Psoas muscle (tissue), 8 donors: ENCODE measurements around the gene PDXDC1. TPM values are rescaled to one million over a fixed set of nuclear protein-coding genes. Genes with fewer than 3 reads are reported as not detected.

Experiments
- ATAC-seq, 4 donors: fragments of 200-7000 bp; cut with Tn5 transposase; one replicate each; pipeline ENCODE4 v1.9.1; 2020; ENCODE audit warnings: moderate library complexity in 3 of 4, mild to moderate bottlenecking in 2 of 4
- DNase-seq, 2 donors: peaks; one replicate each; pipeline ENCODE4 v3.0.0-alpha.2; 2020
- H3K27ac ChIP-seq: fragments of 200-600 bp; one replicate; pipeline ENCODE4 v1.8.0; 2022
- H3K27me3 ChIP-seq, 3 donors: fragments of 200-600 bp in 1 of 3; one replicate each; pipeline versions ENCODE4 v1.6.1 to v1.8.0; 2013 to 2022; ENCODE audit warnings: low read length in 2 of 3, mild to moderate bottlenecking in 2 of 3, moderate library complexity in 1 of 3; ENCODE audit not compliant: insufficient read depth in 3 of 3
- H3K36me3 ChIP-seq, 2 donors: fragments of 200-600 bp in 1 of 2; one replicate each; pipeline versions ENCODE4 v1.6.1 to v1.8.0; 2013 to 2022; ENCODE audit warnings: low read depth in 1 of 2, mild to moderate bottlenecking in 1 of 2, moderate library complexity in 1 of 2; ENCODE audit not compliant: insufficient read depth in 1 of 2
- H3K4me1 ChIP-seq: fragments of 200-600 bp; one replicate; pipeline ENCODE4 v1.8.0; 2022
- H3K4me3 ChIP-seq: fragments of 200-600 bp; one replicate; pipeline ENCODE4 v1.8.0; 2022; ENCODE audit warnings: mild to moderate bottlenecking
- H3K9me3 ChIP-seq: fragments of 200-600 bp; one replicate; pipeline ENCODE4 v1.8.0; 2022
- CTCF ChIP-seq: fragments of 200-600 bp; IDR thresholded peaks from one replicate; pipeline ENCODE4 v1.8.0; 2022; ENCODE audit warnings: antibody characterized with exemption
- WGBS, 3 donors: extraction: QIAGEN DNeasy Blood & Tissue Kit; methylation state at CpG; one replicate each; pipeline versions ENCODE4 v1.1.6 to v1.1.7; 2013; 5-methylcytosine and 5-hydroxymethylcytosine counted together
- intact Hi-C, 2 donors: fragments of 100-400 bp; cut with DNase I; formaldehyde crosslinking; loops; one replicate each; pipeline versions ENCODE4 v1.11.0 to v1.14.2; 2022
- polyA plus RNA-seq, 3 donors: library from polyadenylated mRNA; stranded (reverse); fragments of 200-250 nt; gene quantifications; one replicate each; pipeline ENCODE4 v1.2.3, GENCODE V29; 2013
- total RNA-seq, 4 donors: library from RNA; stranded (reverse); fragmentation: NEBNext Ultra II Directional in 2 of 4; extraction: Animal tissue kit (Norgen Biotek cat#: 25700) in 2 of 4; gene quantifications; one replicate each; pipeline versions ENCODE4 v1.2.1 to v1.2.4, GENCODE V29; 2021 to 2023
- donor health status: healthy with polysubstance abuse.
- donor health status: DM: no; HTN: no; CAD: no; lungs with moderate emphysema.
- donor health status: Bipolar disorder and iron deficiency.
- donor health status: healthy.
- donor health status: DM: yes; HTN: yes; CAD: no.
- donor health status: DM: no; HTN: no; CAD: no.
- donor health status: DM: no; HTN: no; CAD: no.
- donor health status: DM: yes; HTN: yes; CAD: no.

PDXDC1 gene
- total and polyA plus RNA-seq, 7 donors = 22.1 to 82.5 (median 52.3) TPM

- intact Hi-C loops = no loop called here
- H3K36me3 ChIP-seq = peaks cover 4 to 95% of the 10 kb centered on the region in 2 donors
- WGBS, 3 donors = 69 to 86% (median 79%) methylated on average over 10 of the region's 10 CpGs
- DNase-seq = no peak
- peaks cover 5% of the 10 kb centered on the region for H3K4me1 ChIP-seq
- ATAC-seq = no peak
- H3K9me3 ChIP-seq = no peaks in the 10 kb centered on the region
- H3K27ac ChIP-seq = no peak overlapping the region
- no peak for TF ChIP-seq CTCF
- H3K4me3 ChIP-seq = no peak overlapping the region
- no peaks in the 10 kb centered on the region for H3K27me3 ChIP-seq
Measured at GRCh38 chr16:15037003-15037402, 62.2 kb downstream of the PDXDC1 start.

GRCh38 chr16:15037745-15038144 lies 62.9 kb downstream of the PDXDC1 start:
- DNase-seq = no peak
- intact Hi-C loops = no loop called here
- Histone ChIP-seq H3K4me3 (no peak overlapping the region), H3K27ac (no peak overlapping the region), H3K9me3 (no peaks in the 10 kb centered on the region), H3K4me1 (peaks cover 5% of the 10 kb centered on the region), H3K36me3 (peaks cover 4 to 88% of the 10 kb centered on the region in 2 donors), H3K27me3 (no peaks in the 10 kb centered on the region)
- no peak for ATAC-seq
- no peak for TF ChIP-seq CTCF
- WGBS, 3 donors = 67 to 93% (median 86%) methylated on average over 4 of the region's 4 CpGs

- intact Hi-C loops = no loop called here
- no peak overlapping the region for H3K27ac ChIP-seq
- H3K4me3 ChIP-seq = no peak overlapping the region
- ATAC-seq (no peak), DNase-seq (no peak)
- peaks cover 5% of the 10 kb centered on the region for H3K4me1 ChIP-seq
- H3K9me3 ChIP-seq = no peaks in the 10 kb centered on the region
- TF ChIP-seq CTCF = no peak
- H3K36me3 ChIP-seq = peaks cover 4 to 78% of the 10 kb centered on the region in 2 donors
- H3K27me3 ChIP-seq = no peaks in the 10 kb centered on the region
- WGBS, 3 donors = 78 to 84% (median 80%) methylated on average over 9 of the region's 9 CpGs
Measured at GRCh38 chr16:15038689-15039088, 63.9 kb downstream of the PDXDC1 start.

GRCh38 chr16:15041271-15042004 lies 66.6 kb downstream of the PDXDC1 start:
- DNase-seq (peak; percentile 82 to 91), ATAC-seq (peak; percentile 89 to 95 (median 92))
- intact Hi-C loops = no loop called here
- no peak for TF ChIP-seq CTCF
- H3K36me3 ChIP-seq = peaks cover 2 to 68% of the 10 kb centered on the region in 2 donors
- H3K27me3 ChIP-seq = no peaks in the 10 kb centered on the region
- H3K4me1 ChIP-seq = peaks cover 5% of the 10 kb centered on the region
- WGBS, 3 donors = 44 to 52% (median 44%) methylated on average over 16 of the region's 16 CpGs
- H3K4me3 ChIP-seq = no peak overlapping the region
- H3K9me3 ChIP-seq = no peaks in the 10 kb centered on the region
- H3K27ac ChIP-seq = peak overlapping the region; percentile 17

GRCh38 chr16:15043344-15043743 lies 68.5 kb downstream of the PDXDC1 start:
- no peak for DNase-seq
- no peak overlapping the region for H3K27ac ChIP-seq
- H3K9me3 ChIP-seq = no peaks in the 10 kb centered on the region
- no peaks in the 10 kb centered on the region for H3K27me3 ChIP-seq
- H3K4me1 ChIP-seq = peaks cover 5% of the 10 kb centered on the region
- WGBS, 3 donors = 95 to 97% (median 97%) methylated on average over 5 of the region's 5 CpGs
- H3K4me3 ChIP-seq = no peak overlapping the region
- peaks cover 0 to 65% of the 10 kb centered on the region in 2 donors for H3K36me3 ChIP-seq
- ATAC-seq = no peak
- intact Hi-C loops = no loop called here
- no peak for TF ChIP-seq CTCF
